ENCODE measurements around the gene DRGX. TPM values are rescaled to one million over a fixed set of nuclear protein-coding genes. Genes with fewer than 3 reads are reported as not detected.

The DRGX gene
- total and polyA plus RNA-seq, 10 of the 15 experiments (the other 5 are each of a cell fraction or from before 2014, with no cell fraction given): not detected

DNA sequence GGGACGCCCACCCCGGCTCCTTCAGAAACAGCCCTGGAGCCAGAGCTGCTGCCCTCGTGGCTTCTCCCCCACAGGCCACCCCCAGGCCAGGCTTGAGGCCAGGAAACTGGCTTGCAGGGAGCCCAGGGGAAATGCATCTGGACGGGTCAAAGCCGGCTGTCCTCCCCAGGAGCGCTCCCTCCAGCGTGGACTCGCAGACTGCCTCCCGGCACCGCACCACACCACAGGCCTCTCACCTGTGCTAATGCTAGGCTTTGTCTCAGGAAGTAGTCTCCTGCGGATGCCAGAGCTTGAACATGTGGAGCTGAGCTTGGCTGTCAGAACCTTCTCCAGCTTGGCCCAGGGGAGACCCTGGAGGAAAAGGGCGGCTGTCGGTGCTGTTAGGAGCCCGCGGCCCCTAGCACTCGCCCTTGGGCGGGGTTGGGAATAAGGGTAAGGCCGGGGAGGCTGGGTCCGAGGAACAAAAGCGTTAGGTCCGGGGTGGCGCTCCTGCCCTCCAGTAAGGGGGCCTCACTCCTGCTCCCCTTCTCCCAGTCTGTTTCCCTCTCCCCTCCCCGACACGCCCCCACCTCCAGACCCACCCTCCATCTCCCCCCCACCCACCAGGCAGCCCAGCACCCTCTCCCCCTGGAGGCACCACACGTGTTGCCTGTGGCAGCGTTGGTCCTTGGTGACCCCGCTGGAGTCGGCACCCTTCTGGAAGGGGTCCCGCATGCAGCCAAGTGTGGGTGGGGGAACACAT lies 21.6 kb upstream of the DRGX start:
- ChIA-PET CTCF (interaction anchor here (4.0 kb wide), 1 partner anchor 9 kb away, joined by 17 read pairs; no protein-coding TSS in a partner anchor), SMC1A (ENCODE audit: uncharacterized antibody, unreplicated experiment) (no interaction called here), POLR2A (no interaction called here), RAD21 (ENCODE audit: unreplicated experiment) (no interaction called here)
- Histone ChIP-seq H3K27ac (ENCODE audit: control insufficient read depth, insufficient read depth) (no peak overlapping the region), H3K9me3 (replicated peaks; ENCODE audit: control insufficient read depth, insufficient read depth, low read length) (no peaks in the 10 kb centered on the region), H3K4me1 (ENCODE audit: control insufficient read depth, insufficient read depth, low read length) (no peaks in the 10 kb centered on the region), H3K9ac (ENCODE audit: control insufficient read depth, insufficient read depth, low read length) (no peak overlapping the region), H3K27me3 (replicated peaks in 1 of 2; ENCODE audit: control insufficient read depth in 2 of 2, insufficient read depth in 2 of 2, low read length in 1 of 2) (peaks cover 0 to 1% of the 10 kb centered on the region in 2 experiments; a peak in 1 of 4 replicates), H3K36me3 (ENCODE audit: control insufficient read depth in 2 of 2, insufficient read depth in 2 of 2, low read length in 1 of 2) (no peaks in the 10 kb centered on the region), H3K4me2 (ENCODE audit: control insufficient read depth, insufficient read depth) (no peak overlapping the region), H3K79me2 (ENCODE audit: control insufficient read depth, insufficient read depth, low read length) (no peaks in the 10 kb centered on the region), H4K20me1 (ENCODE audit: control insufficient read depth, insufficient read depth) (no peaks in the 10 kb centered on the region), H3K4me3 (no peak overlapping the region), H2AFZ (ENCODE audit: control insufficient read depth, low read depth, low read length) (no peak overlapping the region)
- intact Hi-C loops (cut with micrococcal nuclease; ENCODE audit: unreplicated experiment) (no loop called here), in situ Hi-C loops (cut with MboI) (loop anchor here (5.0 kb wide), 1 partner anchor 100 kb away; no protein-coding TSS in a partner anchor)
- FAIRE-seq (no peak), ATAC-seq (no peak), DNase-seq (ENCODE audit: low read depth, low spot score) (no peak)
- WGBS (ENCODE audit: insufficient coverage, insufficient replicate concordance, low lambda C conversion rate, missing lambda C conversion rate): 54% methylated on average over 20 of the region's 29 CpGs
- no TSS peak for BruUV-seq (replicated peaks)
- TF ChIP-seq NR2F1 (conservative IDR thresholded peaks at IDR 0.05): no peak
- TF ChIP-seq KLF5 (IDR thresholded peaks at IDR 0.05; ENCODE audit: partially characterized antibody): no peak
- TF ChIP-seq RUNX3 (IDR thresholded peaks at IDR 0.05; ENCODE audit: low read length): no peak
- TF ChIP-seq, protein P1, sequence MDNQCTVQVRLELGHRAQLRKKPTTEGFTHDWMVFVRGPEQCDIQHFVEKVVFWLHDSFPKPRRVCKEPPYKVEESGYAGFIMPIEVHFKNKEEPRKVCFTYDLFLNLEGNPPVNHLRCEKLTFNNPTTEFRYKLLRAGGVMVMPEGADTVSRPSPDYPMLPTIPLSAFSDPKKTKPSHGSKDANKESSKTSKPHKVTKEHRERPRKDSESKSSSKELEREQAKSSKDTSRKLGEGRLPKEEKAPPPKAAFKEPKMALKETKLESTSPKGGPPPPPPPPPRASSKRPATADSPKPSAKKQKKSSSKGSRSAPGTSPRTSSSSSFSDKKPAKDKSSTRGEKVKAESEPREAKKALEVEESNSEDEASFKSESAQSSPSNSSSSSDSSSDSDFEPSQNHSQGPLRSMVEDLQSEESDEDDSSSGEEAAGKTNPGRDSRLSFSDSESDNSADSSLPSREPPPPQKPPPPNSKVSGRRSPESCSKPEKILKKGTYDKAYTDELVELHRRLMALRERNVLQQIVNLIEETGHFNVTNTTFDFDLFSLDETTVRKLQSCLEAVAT (IDR thresholded peaks at IDR 0.05): no peak
- no peak for TF ChIP-seq FOXK2 (IDR thresholded peaks at IDR 0.05)
- no peak for TF ChIP-seq HCFC1 (IDR thresholded peaks at IDR 0.05; ENCODE audit: low read length)
- TF ChIP-seq CHD2 (IDR thresholded peaks at IDR 0.05; ENCODE audit: borderline replicate concordance, low read depth, low read length): no peak
- TF ChIP-seq, protein P2, sequence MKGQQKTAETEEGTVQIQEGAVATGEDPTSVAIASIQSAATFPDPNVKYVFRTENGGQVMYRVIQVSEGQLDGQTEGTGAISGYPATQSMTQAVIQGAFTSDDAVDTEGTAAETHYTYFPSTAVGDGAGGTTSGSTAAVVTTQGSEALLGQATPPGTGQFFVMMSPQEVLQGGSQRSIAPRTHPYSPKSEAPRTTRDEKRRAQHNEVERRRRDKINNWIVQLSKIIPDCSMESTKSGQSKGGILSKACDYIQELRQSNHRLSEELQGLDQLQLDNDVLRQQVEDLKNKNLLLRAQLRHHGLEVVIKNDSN (IDR thresholded peaks at IDR 0.05; ENCODE audit: borderline replicate concordance, extremely low read length, insufficient read depth, low read depth, low read length): no peak
- no peak for TF ChIP-seq NR2C1 (IDR thresholded peaks at IDR 0.05)
- no peak for TF ChIP-seq STAT3 (IDR thresholded peaks at IDR 0.05; ENCODE audit: low read depth, low read length)
- TF ChIP-seq NFXL1 (IDR thresholded peaks at IDR 0.05; ENCODE audit: borderline replicate concordance): no peak
- no peak for TF ChIP-seq KAT2A (conservative IDR thresholded peaks at IDR 0.05; ENCODE audit: control insufficient read depth, low read depth, low read length)
- no peak for TF ChIP-seq TARDBP (IDR thresholded peaks at IDR 0.05; ENCODE audit: borderline replicate concordance)
- TF ChIP-seq, protein P3, sequence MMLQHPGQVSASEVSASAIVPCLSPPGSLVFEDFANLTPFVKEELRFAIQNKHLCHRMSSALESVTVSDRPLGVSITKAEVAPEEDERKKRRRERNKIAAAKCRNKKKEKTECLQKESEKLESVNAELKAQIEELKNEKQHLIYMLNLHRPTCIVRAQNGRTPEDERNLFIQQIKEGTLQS (IDR thresholded peaks at IDR 0.05; ENCODE audit: borderline replicate concordance, extremely low read depth, low read depth, low read length): no peak
- no peak for TF ChIP-seq RAD21 (IDR thresholded peaks at IDR 0.05; ENCODE audit: insufficient read depth, low read depth, low read length)
- no peak for TF ChIP-seq WRNIP1 (IDR thresholded peaks at IDR 0.05; ENCODE audit: borderline replicate concordance, low read depth, low read length)
- no peak for TF ChIP-seq SMARCA5 (IDR thresholded peaks at IDR 0.05)
- TF ChIP-seq ZBED1 (IDR thresholded peaks at IDR 0.05; ENCODE audit: borderline replicate concordance): no peak
- no peak for TF ChIP-seq SRF (IDR thresholded peaks at IDR 0.05; ENCODE audit: low read depth in 2 of 2, low read length in 2 of 2)
- TF ChIP-seq MTA3 (IDR thresholded peaks at IDR 0.05; ENCODE audit: borderline replicate concordance, low read length): no peak

Measured in GM12878 (cell line).